Epidermal melanocyte (primary cell): Measurements from ENCODE around the gene IFNLR1.

Experiments used
- DNase-seq: peaks from one replicate; pipeline ENCODE4 v3.0.0; 2011; ENCODE audit warnings: low spot score; ENCODE audit not compliant: insufficient read length

Gene IFNLR1

GRCh38 chr1:24107462-24108138, 79.5 kb downstream of the IFNLR1 start:
- DNase-seq: no peak

DNA sequence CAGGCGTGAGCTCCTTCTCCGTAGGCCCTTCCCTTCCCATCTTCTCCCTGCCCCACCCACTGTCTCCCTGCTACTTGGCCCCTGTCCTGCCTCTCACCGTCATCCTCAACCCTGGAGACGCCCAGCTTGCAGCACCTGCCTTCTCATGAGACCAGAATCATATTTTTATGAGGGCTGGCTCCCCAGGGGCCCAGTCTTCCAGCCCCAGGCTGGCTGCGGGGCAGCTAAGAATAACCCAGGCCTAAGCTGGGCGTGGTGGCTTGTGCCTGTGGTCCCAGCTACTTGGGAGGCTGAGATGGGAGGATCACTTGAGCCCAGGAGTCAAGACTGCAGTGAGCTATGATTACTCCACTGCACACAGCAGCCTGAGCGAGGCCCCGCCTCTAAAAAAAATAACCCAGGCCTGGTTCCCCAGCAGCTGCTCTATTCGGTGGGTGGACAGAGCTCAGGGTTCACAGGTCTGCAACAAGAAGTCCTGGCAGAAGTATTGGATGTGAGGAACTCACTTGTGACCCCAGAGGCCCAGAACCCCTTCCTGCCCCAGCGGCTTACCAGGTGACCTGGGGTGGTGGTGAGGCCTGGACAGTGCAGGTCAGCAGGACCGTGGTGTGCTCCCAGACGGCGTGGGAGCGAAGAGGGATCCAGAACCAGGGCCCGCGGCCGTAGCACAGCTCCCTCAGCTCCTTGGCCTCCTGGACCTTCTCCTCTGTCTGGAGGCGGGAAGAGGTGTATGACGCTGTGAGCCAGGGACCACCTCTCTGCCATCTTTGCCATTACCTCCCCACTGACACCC, 81.5 kb downstream of the IFNLR1 start:
- DNase-seq: no peak

GRCh38 chr1:24104854-24105253, 82.2 kb downstream of the IFNLR1 start:
- DNase-seq: no peak
